Right lobe of liver (tissue), 4 donors: ENCODE results near the gene ADAM12.

Experiments used
- CTCF ChIP-seq, 4 donors: fragments of 200-600 bp in 3 of 4; fragments of 450-650 bp in 1 of 4; IDR thresholded peaks; one replicate each; pipeline versions ENCODE4 v1.5.1 to v1.8.0; 2016 to 2022; ENCODE audit warnings: antibody characterized with exemption in 4 of 4, mild to moderate bottlenecking in 2 of 4
- POLR2A ChIP-seq: fragments of 450-650 bp; IDR thresholded peaks from one replicate; pipeline ENCODE4 v1.6.1; 2017; ENCODE audit warnings: antibody characterized with exemption, mild to moderate bottlenecking
- donor health status: DM: no; HTN: no; CAD: no.
- donor health status: DM: no; HTN: no; CAD: no.
- donor health status: DM: no; HTN: yes; CAD: no.

GRCh38 chr10:125967533-125967932 is 420.7 kb downstream of the ADAM12 start:
- no peak for TF ChIP-seq POLR2A
- no peak for TF ChIP-seq CTCF (IDR thresholded peaks at IDR 0.05)
